HepG2 (cell line): ENCODE results near the gene FXYD4. TPM values are rescaled to one million over a fixed set of nuclear protein-coding genes. Genes with fewer than 3 reads are reported as not detected.
A peak's percentile ranks its signal among the peaks of the same experiment; 100 is the strongest.

Source experiments
- AKAP8 ChIP-seq: sonication (generic); formaldehyde crosslinking; IDR thresholded peaks from 2 replicates; pipeline ENCODE4 v1.5.1; 2020; ENCODE audit warnings: mild to moderate bottlenecking, missing genetic modification reagents
- ATM ChIP-seq: fragments of 450-650 bp; IDR thresholded peaks from 2 replicates; pipeline ENCODE4 v1.7.1; 2017; ENCODE audit warnings: mild to moderate bottlenecking, borderline replicate concordance
- CEBPB ChIP-seq: IDR thresholded peaks from 2 replicates; pipeline ENCODE4 v1.6.1; 2011; ENCODE audit warnings: low read depth, low read length, improper control_type of control experiment, borderline replicate concordance
- CENPT ChIP-seq: sonication (generic); formaldehyde crosslinking; IDR thresholded peaks from 2 replicates; pipeline ENCODE4 v1.8.0; 2022; ENCODE audit warnings: low read depth, mild to moderate bottlenecking, moderate library complexity, missing genetic modification reagents
- HOXD1 ChIP-seq: sonication (generic); formaldehyde crosslinking; IDR thresholded peaks from 2 replicates; pipeline ENCODE4 v1.5.0; 2020; ENCODE audit warnings: missing genetic modification reagents
- KDM6A ChIP-seq: IDR thresholded peaks from 2 replicates; pipeline ENCODE4 v1.6.1; 2016; ENCODE audit warnings: low read depth
- LCORL ChIP-seq, 2 experiments: fragments of 450-650 bp in 1 of 2; sonication (generic) in 1 of 2; formaldehyde crosslinking in 1 of 2; IDR thresholded peaks; 2 replicates each; pipeline versions ENCODE4 v1.5.0 to v1.6.1; 2017 to 2020; ENCODE audit warnings: antibody characterized with exemption in 1 of 2, missing genetic modification reagents in 1 of 2
- MAF1 ChIP-seq: sonication (generic); formaldehyde crosslinking; IDR thresholded peaks from 2 replicates; pipeline ENCODE4 v1.5.0; 2020; ENCODE audit warnings: missing genetic modification reagents, borderline replicate concordance
- PITX1 ChIP-seq: sonication (generic); formaldehyde crosslinking; IDR thresholded peaks from 2 replicates; pipeline ENCODE4 v1.5.1; 2020; ENCODE audit warnings: mild to moderate bottlenecking, missing genetic modification reagents
- RBAK ChIP-seq: sonication (generic); formaldehyde crosslinking; IDR thresholded peaks from 2 replicates; pipeline ENCODE4 v1.5.1; 2020; ENCODE audit warnings: mild to moderate bottlenecking, missing genetic modification reagents
- SIX1 ChIP-seq: sonication (generic); formaldehyde crosslinking; IDR thresholded peaks from 2 replicates; pipeline ENCODE4 v1.4.0; 2020; ENCODE audit warnings: missing genetic modification reagents, borderline replicate concordance
- ZBTB38 ChIP-seq: sonication (generic); formaldehyde crosslinking; IDR thresholded peaks from 2 replicates; pipeline ENCODE4 v1.5.1; 2020; ENCODE audit warnings: mild to moderate bottlenecking, missing genetic modification reagents
- ZNF24 ChIP-seq: fragments of 450-650 bp; IDR thresholded peaks from 2 replicates; pipeline ENCODE4 v1.6.1; 2017; ENCODE audit warnings: antibody characterized with exemption, mild to moderate bottlenecking
- ZNF383 ChIP-seq: sonication (generic); formaldehyde crosslinking; IDR thresholded peaks from 2 replicates; pipeline ENCODE4 v1.4.0; 2020; ENCODE audit warnings: missing genetic modification reagents, mild to moderate bottlenecking, borderline replicate concordance
- ZNF430 ChIP-seq: sonication (generic); formaldehyde crosslinking; IDR thresholded peaks from 2 replicates; pipeline ENCODE4 v1.9.0; 2021; ENCODE audit warnings: mild to moderate bottlenecking, missing genetic modification reagents
- ZNF530 ChIP-seq: sonication (generic); formaldehyde crosslinking; IDR thresholded peaks from 2 replicates; pipeline ENCODE4 v1.5.0; 2020; ENCODE audit warnings: low read depth, mild to moderate bottlenecking, missing genetic modification reagents
- ZNF572 ChIP-seq: sonication (generic); formaldehyde crosslinking; IDR thresholded peaks from 2 replicates; pipeline ENCODE4 v1.5.1; 2020; ENCODE audit warnings: mild to moderate bottlenecking, missing genetic modification reagents
- ZNF607 ChIP-seq: sonication (generic); formaldehyde crosslinking; IDR thresholded peaks from 2 replicates; pipeline ENCODE4 v1.5.1; 2020; ENCODE audit warnings: missing genetic modification reagents, mild to moderate bottlenecking, borderline replicate concordance
- ZNF703 ChIP-seq: sonication (generic); formaldehyde crosslinking; IDR thresholded peaks from 2 replicates; pipeline ENCODE4 v1.5.1; 2020; ENCODE audit warnings: missing genetic modification reagents, mild to moderate bottlenecking, moderate library complexity, borderline replicate concordance
- ZNF709 ChIP-seq: sonication (generic); formaldehyde crosslinking; IDR thresholded peaks from 2 replicates; pipeline ENCODE4 v1.5.0; 2020; ENCODE audit warnings: mild to moderate bottlenecking, missing genetic modification reagents
- ZNF781 ChIP-seq: sonication (generic); formaldehyde crosslinking; IDR thresholded peaks from 2 replicates; pipeline ENCODE4 v1.5.1; 2020; ENCODE audit warnings: borderline replicate concordance, mild to moderate bottlenecking, missing genetic modification reagents; ENCODE audit errors: not compliant biosample characterization
- ZSCAN12 ChIP-seq: sonication (generic); formaldehyde crosslinking; IDR thresholded peaks from 2 replicates; pipeline ENCODE4 v1.9.0; 2021; ENCODE audit warnings: mild to moderate bottlenecking, missing genetic modification reagents
- polyA plus RNA-seq, 8 experiments: library from polyadenylated mRNA; depleted of rRNA in 3 of 8; stranded (reverse) in 7 of 8; unstranded in 1 of 8; fragments of >200 nt; fragmentation: Illumina TruSeq in 4 of 8; extraction: Trizol in 4 of 8; gene quantifications; 2 replicates each; pipeline versions ENCODE4 v1.2.1 to v1.2.3, GENCODE V29; 2011 to 2016; ENCODE audit warnings: low read depth in 4 of 8, missing spikeins in 1 of 8, mixed read lengths in 1 of 8; ENCODE audit not compliant: insufficient read depth in 1 of 8
- total RNA-seq, 5 experiments: library from RNA; depleted of rRNA; stranded (reverse); fragments of >200 nt; fragmentation: Illumina TruSeq; extraction: Trizol; gene quantifications; 2 replicates each; pipeline ENCODE4 v1.2.3, GENCODE V29; 2016; ENCODE audit warnings: low read depth in 1 of 5
- TF ChIP-seq, protein P1 (sequence below): sonication (generic); formaldehyde crosslinking; IDR thresholded peaks from 2 replicates; pipeline ENCODE4 v1.8.0; 2022; ENCODE audit warnings: missing genetic modification reagents, low read depth, mild to moderate bottlenecking, borderline replicate concordance
- TF ChIP-seq, protein P2 (sequence below): sonication (generic); formaldehyde crosslinking; IDR thresholded peaks from 2 replicates; pipeline ENCODE4 v1.4.0; 2020; ENCODE audit warnings: missing genetic modification reagents, mild to moderate bottlenecking, borderline replicate concordance
- TF ChIP-seq, protein P3 (sequence below): sonication (generic); formaldehyde crosslinking; IDR thresholded peaks from 2 replicates; pipeline ENCODE4 v1.8.1; 2023; ENCODE audit warnings: mild to moderate bottlenecking, missing genetic modification reagents

Gene FXYD4
- total and polyA plus RNA-seq, 2 of the 13 experiments (the other 11 are each of a cell fraction or from before 2014, with no cell fraction given), result not detected

DNA sequence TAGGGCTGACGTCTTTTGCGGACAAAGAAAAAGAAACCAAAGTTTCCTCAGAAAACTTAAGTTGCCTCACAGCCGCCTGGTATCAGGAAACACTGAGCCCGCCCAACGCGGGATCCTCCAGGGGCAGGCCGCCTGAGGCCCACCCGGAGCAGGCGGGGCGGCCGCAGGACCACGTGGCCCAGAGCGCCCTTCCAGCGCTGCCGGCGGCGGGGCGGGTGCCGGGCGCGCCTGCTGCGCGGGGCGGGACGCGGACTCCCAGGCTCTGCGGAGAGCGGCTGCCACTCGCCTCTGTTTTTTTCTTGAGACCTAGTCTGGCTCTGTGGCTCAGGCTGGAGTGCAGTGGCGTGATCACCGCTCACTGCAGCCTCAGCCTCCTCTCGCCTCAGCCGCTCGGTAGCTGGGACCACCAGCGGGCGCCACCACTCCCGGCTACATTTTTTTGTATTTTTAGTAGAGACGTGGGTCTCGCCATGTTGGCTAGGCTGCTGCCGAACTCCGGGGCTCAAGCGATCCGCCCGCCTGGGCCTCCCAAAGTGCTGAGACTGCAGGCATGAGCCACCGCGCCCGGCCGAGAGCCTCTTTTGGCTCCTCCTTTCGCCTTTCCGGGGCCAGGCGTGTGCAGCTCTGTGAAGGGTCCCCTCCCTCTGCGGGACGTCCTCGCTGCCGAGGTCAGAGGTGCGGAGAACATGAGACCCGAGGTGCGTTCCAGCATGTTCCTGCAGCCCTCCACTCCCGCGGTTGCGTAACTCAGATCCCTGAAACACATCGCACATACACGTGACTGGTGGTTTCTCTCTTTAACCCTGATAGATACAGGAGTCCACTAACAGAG lies 49.1 kb downstream of the FXYD4 start (continued):
- TF ChIP-seq PITX1 (CRISPR knock-in tag) (peak; percentile 95), ZNF530 (peak; percentile 84), KDM6A (CRISPR knock-in tag) (peak; percentile 69; the same call in 1 of the 2 replicates), ZNF607 (peak; percentile 93), ZBTB38 (CRISPR knock-in tag) (peak; percentile 92), MAF1 (CRISPR knock-in tag) (peak; percentile 88; the same call in 1 of the 2 replicates), ZNF430 (CRISPR knock-in tag) (peak; percentile 98), SIX1 (CRISPR knock-in tag) (peak; percentile 66; the same call in 1 of the 2 replicates), ZNF24 (peak; percentile 32; the same call in 1 of the 2 replicates), RBAK (CRISPR knock-in tag) (no peak; the same call in 1 of the 2 replicates), CEBPB (peak; percentile 99), ZNF709 (CRISPR knock-in tag) (peak; percentile 99), HOXD1 (peak; percentile 89), ZNF572 (no peak), LCORL (IDR thresholded peaks at IDR 0.05) (no peak), LCORL (CRISPR knock-in tag; IDR thresholded peaks at IDR 0.05) (peak; percentile 94), ATM (peak; percentile 47; the same call in 1 of the 2 replicates), ZNF383 (CRISPR knock-in tag) (no peak; the same call in 1 of the 2 replicates), AKAP8 (CRISPR knock-in tag) (peak; percentile 89), CENPT (CRISPR knock-in tag) (peak; percentile 95), ZSCAN12 (CRISPR knock-in tag) (peak; percentile 76; the same call in 1 of the 2 replicates), ZNF703 (peak; percentile 99), ZNF781 (CRISPR knock-in tag) (peak; percentile 100)
- TF ChIP-seq, protein P1, sequence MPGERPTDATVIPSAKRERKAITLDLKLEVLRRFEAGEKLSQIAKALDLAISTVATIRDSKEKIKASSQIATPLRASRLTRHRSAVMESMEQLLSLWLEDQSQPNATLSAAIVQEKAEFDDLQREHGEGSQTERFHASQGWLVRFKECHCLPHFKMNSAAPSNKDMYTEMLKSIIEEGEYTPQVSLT (CRISPR knock-in tag), result peak; percentile 96; the same call in 1 of the 2 replicates
- TF ChIP-seq, protein P2, sequence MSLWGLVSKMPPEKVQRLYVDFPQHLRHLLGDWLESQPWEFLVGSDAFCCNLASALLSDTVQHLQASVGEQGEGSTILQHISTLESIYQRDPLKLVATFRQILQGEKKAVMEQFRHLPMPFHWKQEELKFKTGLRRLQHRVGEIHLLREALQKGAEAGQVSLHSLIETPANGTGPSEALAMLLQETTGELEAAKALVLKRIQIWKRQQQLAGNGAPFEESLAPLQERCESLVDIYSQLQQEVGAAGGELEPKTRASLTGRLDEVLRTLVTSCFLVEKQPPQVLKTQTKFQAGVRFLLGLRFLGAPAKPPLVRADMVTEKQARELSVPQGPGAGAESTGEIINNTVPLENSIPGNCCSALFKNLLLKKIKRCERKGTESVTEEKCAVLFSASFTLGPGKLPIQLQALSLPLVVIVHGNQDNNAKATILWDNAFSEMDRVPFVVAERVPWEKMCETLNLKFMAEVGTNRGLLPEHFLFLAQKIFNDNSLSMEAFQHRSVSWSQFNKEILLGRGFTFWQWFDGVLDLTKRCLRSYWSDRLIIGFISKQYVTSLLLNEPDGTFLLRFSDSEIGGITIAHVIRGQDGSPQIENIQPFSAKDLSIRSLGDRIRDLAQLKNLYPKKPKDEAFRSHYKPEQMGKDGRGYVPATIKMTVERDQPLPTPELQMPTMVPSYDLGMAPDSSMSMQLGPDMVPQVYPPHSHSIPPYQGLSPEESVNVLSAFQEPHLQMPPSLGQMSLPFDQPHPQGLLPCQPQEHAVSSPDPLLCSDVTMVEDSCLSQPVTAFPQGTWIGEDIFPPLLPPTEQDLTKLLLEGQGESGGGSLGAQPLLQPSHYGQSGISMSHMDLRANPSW, result 0 out of 2 replicates have a peak, but pooled peaks have one; percentile 24
- TF ChIP-seq, protein P3, sequence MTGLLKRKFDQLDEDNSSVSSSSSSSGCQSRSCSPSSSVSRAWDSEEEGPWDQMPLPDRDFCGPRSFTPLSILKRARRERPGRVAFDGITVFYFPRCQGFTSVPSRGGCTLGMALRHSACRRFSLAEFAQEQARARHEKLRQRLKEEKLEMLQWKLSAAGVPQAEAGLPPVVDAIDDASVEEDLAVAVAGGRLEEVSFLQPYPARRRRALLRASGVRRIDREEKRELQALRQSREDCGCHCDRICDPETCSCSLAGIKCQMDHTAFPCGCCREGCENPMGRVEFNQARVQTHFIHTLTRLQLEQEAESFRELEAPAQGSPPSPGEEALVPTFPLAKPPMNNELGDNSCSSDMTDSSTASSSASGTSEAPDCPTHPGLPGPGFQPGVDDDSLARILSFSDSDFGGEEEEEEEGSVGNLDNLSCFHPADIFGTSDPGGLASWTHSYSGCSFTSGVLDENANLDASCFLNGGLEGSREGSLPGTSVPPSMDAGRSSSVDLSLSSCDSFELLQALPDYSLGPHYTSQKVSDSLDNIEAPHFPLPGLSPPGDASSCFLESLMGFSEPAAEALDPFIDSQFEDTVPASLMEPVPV (CRISPR knock-in tag), result peak; percentile 99
